EL (cell line): ENCODE measurements around the gene SSRP1.
"Not testable (repeated sequence)": the region's sequence is repeated elsewhere in the genome, so short reads cannot be mapped to it uniquely, and the experiment has no call there.

Experiments used
- DNase-seq: peaks from one replicate; pipeline ENCODE4 v3.0.0-alpha.2; 2016

Gene SSRP1

GRCh38 chr11:57294225-57295131, 41.2 kb downstream of the SSRP1 start:
- DNase-seq, result peak; percentile 56

DNA sequence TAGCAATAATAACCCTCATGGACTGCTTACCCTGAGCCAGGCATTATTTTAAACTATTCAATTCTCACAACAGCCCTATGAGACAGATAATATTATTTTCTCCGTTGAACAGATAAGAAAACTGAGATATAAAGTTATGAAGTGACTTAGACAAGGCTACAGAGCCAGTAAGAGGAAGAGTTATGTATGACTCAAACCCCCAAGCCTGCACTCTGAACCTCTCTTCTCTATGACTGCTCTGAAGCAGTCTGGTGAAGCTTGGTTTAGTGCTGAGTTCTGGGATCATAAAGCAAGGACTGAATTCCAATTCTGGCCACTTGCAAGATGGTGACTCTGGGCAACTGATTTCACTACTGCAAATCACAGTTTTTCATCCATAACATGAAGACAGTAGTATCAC, 45.4 kb downstream of the SSRP1 start:
- DNase-seq, result peak; percentile 60

- peak; percentile 77 for DNase-seq
Measured at GRCh38 chr11:57288771-57289579, 46.7 kb downstream of the SSRP1 start.

DNA sequence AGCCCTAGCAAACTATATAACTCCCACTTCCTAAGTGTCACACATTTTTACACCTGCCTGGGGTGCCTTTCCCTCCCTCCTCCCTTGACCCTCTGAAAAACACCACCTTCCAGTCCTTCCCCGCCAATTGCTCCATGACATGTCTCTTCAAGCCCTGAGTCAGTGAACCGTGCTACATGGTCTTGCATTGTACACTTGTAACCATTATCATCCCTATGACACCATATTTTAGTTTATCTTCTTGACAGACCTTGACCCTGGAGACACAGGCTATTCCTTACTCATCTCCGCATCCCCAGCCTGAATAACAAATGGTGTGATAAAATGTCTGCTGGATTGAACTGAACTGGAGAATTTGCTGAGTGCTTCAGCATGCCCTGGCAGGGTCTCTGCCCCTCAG, 47.8 kb downstream of the SSRP1 start:
- DNase-seq, result no peak

DNA sequence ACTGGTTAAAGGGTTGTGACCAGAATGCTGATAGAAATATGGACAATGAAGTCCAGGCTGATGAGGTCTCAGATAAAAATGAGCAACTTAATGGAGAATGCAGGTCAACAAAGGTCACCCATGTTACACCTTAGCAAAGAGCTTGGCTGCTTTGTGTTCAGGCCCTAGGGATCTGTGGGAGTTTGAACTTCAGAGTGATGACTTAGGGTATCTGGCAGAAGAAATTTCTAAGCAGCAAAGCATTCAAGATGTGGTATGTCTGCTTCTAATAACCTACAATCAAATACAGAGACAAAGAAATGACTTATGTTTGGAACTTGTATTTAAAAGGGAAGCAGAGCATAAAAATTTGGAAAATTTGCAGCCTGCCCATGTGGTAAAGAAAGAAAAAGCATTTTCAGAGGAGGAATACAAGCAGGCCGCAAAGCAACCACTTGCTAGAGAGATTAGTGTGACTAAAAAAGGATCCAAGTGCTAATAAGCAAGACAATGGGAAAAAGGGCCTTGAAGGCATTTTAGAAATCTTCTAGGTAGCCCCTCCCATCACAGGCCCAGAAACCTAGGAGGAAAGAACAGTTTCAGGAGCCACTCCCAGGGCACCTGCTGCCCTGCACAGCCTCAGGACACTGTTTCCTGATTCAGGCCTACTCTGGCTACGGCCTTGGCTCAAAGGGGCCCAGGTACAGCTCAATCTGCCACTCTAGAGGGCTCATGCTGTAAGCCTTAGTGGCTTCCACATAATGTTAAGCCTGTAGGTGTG, 52.3 kb downstream of the SSRP1 start:
- DNase-seq, result no peak

DNA sequence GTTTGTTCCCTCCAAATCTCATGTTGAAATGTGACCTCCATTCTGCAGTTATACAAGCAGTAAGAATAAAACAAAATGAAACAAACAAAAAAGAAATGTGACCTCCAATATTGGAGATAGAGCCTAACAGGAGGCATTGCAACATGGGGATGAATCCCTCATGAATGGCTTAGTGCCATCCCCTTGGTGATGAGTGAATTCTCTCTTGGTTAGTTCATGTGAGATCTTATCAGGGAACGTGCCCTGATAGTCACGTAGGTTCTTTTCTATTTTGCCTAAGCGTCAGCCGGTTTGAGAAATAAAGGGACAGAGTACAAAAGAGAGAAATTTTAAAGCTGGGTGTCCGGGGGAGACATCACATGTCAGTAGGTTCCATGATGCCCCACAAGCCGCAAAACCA, 54.1 kb downstream of the SSRP1 start:
- not testable (repeated sequence) for DNase-seq

- peak; percentile 27 for DNase-seq
Measured at GRCh38 chr11:57279116-57279515, 56.6 kb downstream of the SSRP1 start.

GRCh38 chr11:57278721-57279095, 57.0 kb downstream of the SSRP1 start:
- DNase-seq, result no peak

DNA sequence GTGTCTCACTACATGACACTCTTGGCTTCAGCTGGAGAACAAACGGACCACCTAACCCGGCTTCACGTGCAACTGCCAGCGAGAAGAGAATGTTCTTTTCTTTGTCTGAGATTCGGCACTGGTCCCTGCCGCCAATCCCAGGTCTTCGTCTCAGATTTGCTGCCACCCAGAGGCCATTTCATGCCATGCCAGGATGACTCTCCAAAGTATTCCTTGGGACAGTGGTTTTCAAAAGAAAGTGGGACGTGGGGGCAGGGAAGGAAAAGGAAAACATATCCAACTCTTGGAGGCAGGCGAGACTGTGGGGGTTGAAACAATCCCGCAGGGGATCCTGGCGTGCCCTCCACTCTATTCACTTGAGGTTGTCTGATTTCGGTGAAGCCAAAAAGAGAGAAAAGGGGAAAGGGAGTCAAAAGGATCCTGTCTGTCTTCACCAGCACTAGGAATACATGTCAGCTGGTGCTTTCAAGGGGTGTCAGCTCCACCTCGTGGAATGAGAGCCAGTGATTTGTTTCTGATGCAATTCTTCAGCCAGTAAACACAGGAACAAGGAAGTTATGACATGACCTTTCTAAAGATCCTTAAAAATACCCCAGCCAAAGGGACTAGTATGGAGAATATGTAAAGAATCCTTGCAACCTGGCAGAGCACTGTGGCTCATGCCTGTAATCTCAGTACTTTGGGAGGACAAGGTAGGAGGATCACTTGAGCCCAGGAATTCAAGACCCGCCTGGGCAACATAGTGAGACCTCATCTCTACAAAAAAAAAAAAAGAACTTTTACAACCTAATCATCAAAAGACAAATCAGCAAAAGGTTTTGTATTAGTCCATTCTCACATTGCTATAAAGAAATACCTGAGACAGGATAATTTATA, 57.6 kb downstream of the SSRP1 start:
- peak; percentile 85 for DNase-seq

GRCh38 chr11:57276971-57277675, 58.6 kb downstream of the SSRP1 start:
- no peak for DNase-seq

- DNase-seq, result no peak
Measured at GRCh38 chr11:57276169-57276970, 59.3 kb downstream of the SSRP1 start.
